Measurements from ENCODE around the gene ACOXL.

The ACOXL gene

GRCh38 chr2:111029181-111029927, 297.0 kb downstream of the ACOXL start:
- H2AFZ ChIP-seq (ENCODE audit: low read depth, low read length, severe bottlenecking), result no peak overlapping the region
- H3K27me3 ChIP-seq (ENCODE audit: low read length), result no peaks in the 10 kb centered on the region
- no peak overlapping the region for H3K4me3 ChIP-seq (ENCODE audit: insufficient read depth, low read length, poor library complexity, severe bottlenecking)
- no peak overlapping the region for H3K4me2 ChIP-seq (ENCODE audit: low read depth, low read length, poor library complexity, severe bottlenecking)
- TF ChIP-seq CTCF (IDR thresholded peaks at IDR 0.05; ENCODE audit: insufficient read depth, low read length, poor library complexity, severe bottlenecking) (no peak), EZH2phosphoT487 (conservative IDR thresholded peaks at IDR 0.05; ENCODE audit: low read length) (no peak)
- no peaks in the 10 kb centered on the region for H3K9me2 ChIP-seq (replicated peaks; ENCODE audit: insufficient read depth, low read length)
- no peak overlapping the region for H3K9ac ChIP-seq (ENCODE audit: low read length)
- H3K27ac ChIP-seq (ENCODE audit: low read depth, low read length), result no peak overlapping the region
- no peaks in the 10 kb centered on the region for H3F3A ChIP-seq (ENCODE audit: insufficient read depth)
- H3K36me3 ChIP-seq (ENCODE audit: low read length), result no peaks in the 10 kb centered on the region
- no peaks in the 10 kb centered on the region for H3K9me3 ChIP-seq (ENCODE audit: insufficient read depth, low read length)
- no peaks in the 10 kb centered on the region for H4K20me1 ChIP-seq (ENCODE audit: low read depth, low read length)
- no peaks in the 10 kb centered on the region for H3K79me2 ChIP-seq (ENCODE audit: insufficient read depth, low read length)

GRCh38 chr2:111030260-111030891, 298.0 kb downstream of the ACOXL start:
- H3K27ac ChIP-seq (ENCODE audit: low read depth, low read length), result no peak overlapping the region
- H3K4me3 ChIP-seq (ENCODE audit: insufficient read depth, low read length, poor library complexity, severe bottlenecking), result no peak overlapping the region
- H3F3A ChIP-seq (ENCODE audit: insufficient read depth), result no peaks in the 10 kb centered on the region
- H3K4me2 ChIP-seq (ENCODE audit: low read depth, low read length, poor library complexity, severe bottlenecking), result no peak overlapping the region
- H3K79me2 ChIP-seq (ENCODE audit: insufficient read depth, low read length), result no peaks in the 10 kb centered on the region
- no peak overlapping the region for H3K9ac ChIP-seq (ENCODE audit: low read length)
- no peaks in the 10 kb centered on the region for H3K27me3 ChIP-seq (ENCODE audit: low read length)
- H3K36me3 ChIP-seq (ENCODE audit: low read length), result no peaks in the 10 kb centered on the region
- TF ChIP-seq EZH2phosphoT487 (conservative IDR thresholded peaks at IDR 0.05; ENCODE audit: low read length) (no peak), CTCF (IDR thresholded peaks at IDR 0.05; ENCODE audit: insufficient read depth, low read length, poor library complexity, severe bottlenecking) (no peak)
- no peaks in the 10 kb centered on the region for H3K9me2 ChIP-seq (replicated peaks; ENCODE audit: insufficient read depth, low read length)
- H2AFZ ChIP-seq (ENCODE audit: low read depth, low read length, severe bottlenecking), result no peak overlapping the region
- H3K9me3 ChIP-seq (ENCODE audit: insufficient read depth, low read length), result no peaks in the 10 kb centered on the region
- H4K20me1 ChIP-seq (ENCODE audit: low read depth, low read length), result no peaks in the 10 kb centered on the region

- Histone ChIP-seq H3K27me3 (ENCODE audit: low read length) (no peaks in the 10 kb centered on the region), H3K4me2 (ENCODE audit: low read depth, low read length, poor library complexity, severe bottlenecking) (no peak overlapping the region), H3K9me3 (ENCODE audit: insufficient read depth, low read length) (no peaks in the 10 kb centered on the region), H3K4me3 (ENCODE audit: insufficient read depth, low read length, poor library complexity, severe bottlenecking) (no peak overlapping the region), H3K27ac (ENCODE audit: low read depth, low read length) (no peak overlapping the region), H3K9me2 (replicated peaks; ENCODE audit: insufficient read depth, low read length) (no peaks in the 10 kb centered on the region), H3K36me3 (ENCODE audit: low read length) (no peaks in the 10 kb centered on the region), H3F3A (ENCODE audit: insufficient read depth) (no peaks in the 10 kb centered on the region), H3K9ac (ENCODE audit: low read length) (no peak overlapping the region), H3K79me2 (ENCODE audit: insufficient read depth, low read length) (no peaks in the 10 kb centered on the region), H4K20me1 (ENCODE audit: low read depth, low read length) (no peaks in the 10 kb centered on the region), H2AFZ (ENCODE audit: low read depth, low read length, severe bottlenecking) (no peak overlapping the region)
- TF ChIP-seq EZH2phosphoT487 (conservative IDR thresholded peaks at IDR 0.05; ENCODE audit: low read length) (no peak), CTCF (IDR thresholded peaks at IDR 0.05; ENCODE audit: insufficient read depth, low read length, poor library complexity, severe bottlenecking) (no peak)
These were observed 298.6 kb downstream of the ACOXL start for GRCh38 chr2:111030945-111031344.
